Right lobe of liver (tissue), 4 donors: ENCODE measurements around the gene PRKN.

Source experiments
- POLR2A ChIP-seq: fragments of 450-650 bp; IDR thresholded peaks from one replicate; pipeline ENCODE4 v1.6.1; 2017; ENCODE audit warnings: antibody characterized with exemption, mild to moderate bottlenecking
- TF ChIP-seq, protein P1 (sequence below), 4 donors: fragments of 200-600 bp in 3 of 4; fragments of 450-650 bp in 1 of 4; IDR thresholded peaks; one replicate each; pipeline versions ENCODE4 v1.5.1 to v1.8.0; 2016 to 2022; ENCODE audit warnings: antibody characterized with exemption in 4 of 4, mild to moderate bottlenecking in 2 of 4
- donor health status: DM: no; HTN: no; CAD: no.
- donor health status: DM: no; HTN: no; CAD: no.
- donor health status: DM: no; HTN: yes; CAD: no.

DNA sequence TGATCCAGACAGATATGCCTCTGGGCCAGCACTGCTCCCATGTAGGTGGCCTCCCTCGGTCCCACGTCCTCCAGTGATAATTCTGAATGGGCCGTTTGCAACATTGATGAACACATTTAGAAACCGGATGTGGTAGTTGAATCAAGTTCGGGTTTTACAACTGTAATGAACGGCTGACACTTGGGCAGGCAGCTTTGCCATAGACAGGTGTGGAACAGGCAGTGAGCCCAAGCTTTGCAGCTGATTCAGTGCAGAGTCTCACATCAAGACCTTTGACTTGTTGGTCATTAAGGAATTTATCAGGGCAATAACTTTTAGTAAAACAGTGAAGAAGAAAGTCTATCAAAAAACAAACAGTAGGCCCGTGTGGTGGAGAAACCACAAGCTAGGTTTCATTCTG, 987.1 kb downstream of the PRKN start:
- TF ChIP-seq POLR2A, result no peak
- TF ChIP-seq, protein P1, sequence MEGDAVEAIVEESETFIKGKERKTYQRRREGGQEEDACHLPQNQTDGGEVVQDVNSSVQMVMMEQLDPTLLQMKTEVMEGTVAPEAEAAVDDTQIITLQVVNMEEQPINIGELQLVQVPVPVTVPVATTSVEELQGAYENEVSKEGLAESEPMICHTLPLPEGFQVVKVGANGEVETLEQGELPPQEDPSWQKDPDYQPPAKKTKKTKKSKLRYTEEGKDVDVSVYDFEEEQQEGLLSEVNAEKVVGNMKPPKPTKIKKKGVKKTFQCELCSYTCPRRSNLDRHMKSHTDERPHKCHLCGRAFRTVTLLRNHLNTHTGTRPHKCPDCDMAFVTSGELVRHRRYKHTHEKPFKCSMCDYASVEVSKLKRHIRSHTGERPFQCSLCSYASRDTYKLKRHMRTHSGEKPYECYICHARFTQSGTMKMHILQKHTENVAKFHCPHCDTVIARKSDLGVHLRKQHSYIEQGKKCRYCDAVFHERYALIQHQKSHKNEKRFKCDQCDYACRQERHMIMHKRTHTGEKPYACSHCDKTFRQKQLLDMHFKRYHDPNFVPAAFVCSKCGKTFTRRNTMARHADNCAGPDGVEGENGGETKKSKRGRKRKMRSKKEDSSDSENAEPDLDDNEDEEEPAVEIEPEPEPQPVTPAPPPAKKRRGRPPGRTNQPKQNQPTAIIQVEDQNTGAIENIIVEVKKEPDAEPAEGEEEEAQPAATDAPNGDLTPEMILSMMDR (IDR thresholded peaks at IDR 0.05), result no peak
